Mononuclear cell (primary cell): ENCODE data around the gene GGA1. TPM values are rescaled to one million over a fixed set of nuclear protein-coding genes. Genes with fewer than 3 reads are reported as not detected.

ENCODE experiments used
- H3K27me3 ChIP-seq: 2 replicates; pipeline ENCODE4 v1.6.0; 2011; ENCODE audit warnings: low read length, control low read depth; ENCODE audit not compliant: insufficient read depth
- H3K4me1 ChIP-seq: 2 replicates; pipeline ENCODE4 v1.5.1; 2011; ENCODE audit warnings: mild to moderate bottlenecking, low read length, control low read depth; ENCODE audit not compliant: insufficient read depth
- H3K4me3 ChIP-seq: 2 replicates; pipeline ENCODE4 v1.5.1; 2011; ENCODE audit warnings: mild to moderate bottlenecking, low read length, moderate library complexity
- H3K9me3 ChIP-seq: 2 replicates; pipeline ENCODE4 v1.5.1; 2011; ENCODE audit warnings: low read depth, mild to moderate bottlenecking, control low read depth, low read length
- total RNA-seq: library from RNA; depleted of rRNA; stranded (reverse); fragments of >200 nt; gene quantifications from one replicate; pipeline ENCODE4 v1.2.3, GENCODE V29; 2012

GGA1 gene
- total RNA-seq, 1 donor, result 60.8 TPM

- Histone ChIP-seq H3K9me3 (no peaks in the 10 kb centered on the region), H3K4me1 (peaks cover 44% of the 10 kb centered on the region), H3K27me3 (no peaks in the 10 kb centered on the region), H3K4me3 (peak overlapping the region; percentile 47)
Measured at GRCh38 chr22:37659066-37659896, 50.6 kb downstream of the GGA1 start.

GRCh38 chr22:37659897-37660708 lies 51.5 kb downstream of the GGA1 start:
- Histone ChIP-seq H3K9me3 (no peaks in the 10 kb centered on the region), H3K4me1 (peaks cover 44% of the 10 kb centered on the region), H3K27me3 (no peaks in the 10 kb centered on the region), H3K4me3 (no peak overlapping the region)

- Histone ChIP-seq H3K9me3 (no peaks in the 10 kb centered on the region), H3K4me3 (no peak overlapping the region), H3K27me3 (no peaks in the 10 kb centered on the region), H3K4me1 (peaks cover 44% of the 10 kb centered on the region)
Measured at GRCh38 chr22:37660709-37661045, 52.0 kb downstream of the GGA1 start.

- Histone ChIP-seq H3K4me3 (no peak overlapping the region), H3K4me1 (peaks cover 44% of the 10 kb centered on the region), H3K9me3 (no peaks in the 10 kb centered on the region), H3K27me3 (no peaks in the 10 kb centered on the region)
Measured at GRCh38 chr22:37661160-37661924, 52.7 kb downstream of the GGA1 start.

- H3K27me3 ChIP-seq, result no peaks in the 10 kb centered on the region
- no peak overlapping the region for H3K4me3 ChIP-seq
- no peaks in the 10 kb centered on the region for H3K9me3 ChIP-seq
- H3K4me1 ChIP-seq, result peaks cover 44% of the 10 kb centered on the region
Measured at GRCh38 chr22:37662039-37662438, 53.4 kb downstream of the GGA1 start.

- Histone ChIP-seq H3K9me3 (no peaks in the 10 kb centered on the region), H3K4me3 (no peak overlapping the region), H3K27me3 (no peaks in the 10 kb centered on the region), H3K4me1 (peaks cover 34% of the 10 kb centered on the region)
Measured at GRCh38 chr22:37663521-37664140, 55.0 kb downstream of the GGA1 start.

GRCh38 chr22:37664249-37665101 lies 55.8 kb downstream of the GGA1 start:
- no peak overlapping the region for H3K4me3 ChIP-seq
- no peaks in the 10 kb centered on the region for H3K9me3 ChIP-seq
- H3K4me1 ChIP-seq, result peaks cover 30% of the 10 kb centered on the region
- H3K27me3 ChIP-seq, result no peaks in the 10 kb centered on the region

GRCh38 chr22:37665487-37665886 lies 56.9 kb downstream of the GGA1 start:
- H3K9me3 ChIP-seq, result no peaks in the 10 kb centered on the region
- H3K4me1 ChIP-seq, result peaks cover 20% of the 10 kb centered on the region
- no peak overlapping the region for H3K4me3 ChIP-seq
- no peaks in the 10 kb centered on the region for H3K27me3 ChIP-seq

- Histone ChIP-seq H3K27me3 (no peaks in the 10 kb centered on the region), H3K9me3 (no peaks in the 10 kb centered on the region), H3K4me3 (no peak overlapping the region), H3K4me1 (peaks cover 29% of the 10 kb centered on the region)
Measured at GRCh38 chr22:37669586-37669985, 61.0 kb downstream of the GGA1 start.

- H3K4me1 ChIP-seq, result peaks cover 51% of the 10 kb centered on the region
- H3K4me3 ChIP-seq, result no peak overlapping the region
- H3K9me3 ChIP-seq, result no peaks in the 10 kb centered on the region
- no peaks in the 10 kb centered on the region for H3K27me3 ChIP-seq
Measured at GRCh38 chr22:37672206-37672919, 63.7 kb downstream of the GGA1 start.

- Histone ChIP-seq H3K9me3 (no peaks in the 10 kb centered on the region), H3K4me1 (peaks cover 57% of the 10 kb centered on the region), H3K27me3 (no peaks in the 10 kb centered on the region), H3K4me3 (no peak overlapping the region)
Measured at GRCh38 chr22:37672920-37673455, 64.4 kb downstream of the GGA1 start.

- no peaks in the 10 kb centered on the region for H3K9me3 ChIP-seq
- peaks cover 63% of the 10 kb centered on the region for H3K4me1 ChIP-seq
- no peak overlapping the region for H3K4me3 ChIP-seq
- H3K27me3 ChIP-seq, result no peaks in the 10 kb centered on the region
Measured at GRCh38 chr22:37674248-37674647, 65.6 kb downstream of the GGA1 start.
